Measurements from ENCODE around the gene MTHFD1L.

MTHFD1L gene

DNA sequence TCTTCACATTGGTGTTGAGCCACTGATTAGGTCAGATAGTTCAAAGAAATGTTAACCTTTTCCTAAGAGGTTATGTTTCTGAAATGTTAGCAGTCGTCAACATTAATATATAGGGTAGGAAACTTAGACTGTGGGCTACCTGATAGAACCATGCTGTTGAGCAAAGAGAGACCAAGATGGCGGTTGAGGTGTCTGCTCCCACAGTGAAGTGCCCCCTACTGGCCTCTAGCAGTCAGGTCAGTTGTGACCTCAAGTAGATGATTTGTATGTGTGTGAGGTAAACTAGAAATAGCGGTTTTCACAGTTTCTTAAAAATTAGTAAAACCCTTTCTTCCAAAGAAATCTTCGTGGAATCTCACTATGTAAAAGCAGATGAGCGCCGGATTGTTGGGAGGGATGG lies 40.3 kb downstream of the MTHFD1L start:
- Mint-ChIP-seq H3K4me3 (no peak overlapping the region), H3K27me3 (no peaks in the 10 kb centered on the region), H3K36me3 (peaks cover 21% of the 10 kb centered on the region), H3K9me3 (no peaks in the 10 kb centered on the region), H3K4me1 (no peaks in the 10 kb centered on the region), H3K27ac (no peak overlapping the region)

DNA sequence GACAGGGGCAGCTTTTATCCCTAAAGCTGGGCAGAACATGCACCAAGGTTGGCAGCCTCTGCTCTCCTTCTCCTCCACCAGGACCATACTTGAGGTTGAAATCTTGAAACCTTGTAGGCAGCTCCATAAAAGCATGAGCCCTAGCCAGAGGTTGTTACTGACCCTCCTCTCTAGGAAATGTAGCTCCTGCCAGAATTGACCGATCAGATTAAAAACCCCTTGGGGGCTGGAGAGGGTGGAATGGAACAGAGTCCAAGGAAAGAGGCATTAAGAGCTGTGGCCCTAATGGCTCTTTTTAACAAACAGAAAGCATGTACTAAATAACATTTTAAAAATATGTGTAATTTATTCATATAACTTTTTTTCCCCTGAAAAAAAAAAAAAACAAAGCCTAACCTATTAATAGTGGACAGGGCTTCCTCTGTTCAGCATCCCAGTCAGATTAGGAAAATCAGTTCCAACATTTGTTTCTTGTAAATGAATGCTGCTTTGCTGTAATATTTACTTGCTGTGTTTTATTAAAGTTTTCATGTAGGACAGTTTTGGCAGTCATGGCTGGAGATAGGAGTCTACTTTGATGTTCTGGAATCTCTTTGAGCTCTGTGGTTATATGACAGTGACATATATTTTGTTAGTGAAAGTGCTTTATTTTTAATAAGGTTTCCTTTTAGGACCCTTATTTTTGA lies 41.3 kb downstream of the MTHFD1L start:
- Mint-ChIP-seq H3K4me3 (no peak overlapping the region), H3K27me3 (no peaks in the 10 kb centered on the region), H3K4me1 (no peaks in the 10 kb centered on the region), H3K36me3 (peaks cover 27% of the 10 kb centered on the region), H3K9me3 (no peaks in the 10 kb centered on the region), H3K27ac (no peak overlapping the region)

DNA sequence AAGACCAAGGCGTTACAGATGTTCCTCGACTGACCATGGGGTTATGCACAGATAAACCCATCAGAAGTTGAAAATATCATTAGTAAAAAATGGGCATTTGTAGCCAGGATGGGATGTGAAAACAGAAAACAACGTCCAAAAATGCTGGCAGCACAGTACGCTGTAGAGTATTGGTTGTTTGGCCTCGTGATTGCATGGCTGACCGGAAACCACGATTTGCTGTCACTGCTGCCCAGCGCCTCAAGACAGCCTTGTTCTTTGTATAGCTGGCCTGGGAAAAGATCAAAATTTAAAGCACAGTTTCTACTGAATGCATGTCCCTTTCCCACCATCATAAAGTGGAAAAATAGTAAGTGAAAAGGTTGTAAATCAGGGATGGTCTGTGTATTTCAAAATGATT lies 41.9 kb downstream of the MTHFD1L start:
- peaks cover 29% of the 10 kb centered on the region for H3K36me3 Mint-ChIP-seq
- no peak overlapping the region for H3K4me3 Mint-ChIP-seq
- no peaks in the 10 kb centered on the region for H3K4me1 Mint-ChIP-seq
- no peaks in the 10 kb centered on the region for H3K9me3 Mint-ChIP-seq
- H3K27me3 Mint-ChIP-seq, result no peaks in the 10 kb centered on the region
- H3K27ac Mint-ChIP-seq, result no peak overlapping the region

DNA sequence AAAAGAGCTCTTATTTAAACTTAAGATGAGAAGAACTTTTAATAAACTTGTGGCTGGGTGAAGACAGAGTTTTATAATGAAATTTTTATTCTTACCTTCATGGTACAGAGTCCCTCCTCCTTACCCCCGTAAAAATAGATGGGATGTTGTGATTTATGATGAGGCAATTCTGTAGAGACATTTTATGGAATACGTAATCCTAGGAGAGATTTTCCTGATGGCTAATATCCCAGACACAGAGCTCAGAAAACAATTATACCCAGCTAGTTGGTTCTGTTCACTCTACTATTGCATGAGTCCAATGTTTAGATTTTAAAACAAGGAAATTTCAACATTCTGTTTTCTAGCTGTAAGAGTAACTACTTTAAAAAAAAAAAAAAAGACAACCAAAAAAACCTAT lies 43.4 kb downstream of the MTHFD1L start:
- H3K9me3 Mint-ChIP-seq, result no peaks in the 10 kb centered on the region

DNA sequence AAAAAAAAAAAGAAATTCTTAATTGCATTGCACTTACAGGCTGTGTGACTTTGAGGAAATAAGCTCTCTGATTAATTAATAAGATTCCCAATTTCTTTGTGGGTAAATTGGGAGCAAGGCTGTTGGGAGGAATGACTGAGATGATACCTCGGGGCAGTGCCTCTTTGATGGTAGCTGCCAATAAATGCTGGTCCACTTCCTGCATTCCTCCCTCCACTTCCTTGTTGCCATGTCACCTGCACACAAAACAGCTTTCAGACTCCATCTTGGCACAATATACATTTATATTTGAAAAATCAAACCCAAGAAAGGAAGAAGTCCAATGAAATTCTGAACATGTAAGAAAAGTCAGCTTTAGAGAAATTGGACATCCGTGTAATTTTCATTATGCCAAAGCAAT lies 45.1 kb downstream of the MTHFD1L start:
- H3K27me3 Mint-ChIP-seq, result no peaks in the 10 kb centered on the region
- H3K27ac Mint-ChIP-seq, result no peak overlapping the region
- H3K4me3 Mint-ChIP-seq, result no peak overlapping the region
- no peaks in the 10 kb centered on the region for H3K4me1 Mint-ChIP-seq
- H3K36me3 Mint-ChIP-seq, result peaks cover 27% of the 10 kb centered on the region
- H3K9me3 Mint-ChIP-seq, result no peaks in the 10 kb centered on the region

More for the DNA sequence above, 43.4 kb downstream of the MTHFD1L start:
- no peak overlapping the region for H3K27ac Mint-ChIP-seq
- peaks cover 32% of the 10 kb centered on the region for H3K36me3 Mint-ChIP-seq
- H3K4me1 Mint-ChIP-seq, result no peaks in the 10 kb centered on the region
- no peaks in the 10 kb centered on the region for H3K27me3 Mint-ChIP-seq
- H3K4me3 Mint-ChIP-seq, result no peak overlapping the region

DNA sequence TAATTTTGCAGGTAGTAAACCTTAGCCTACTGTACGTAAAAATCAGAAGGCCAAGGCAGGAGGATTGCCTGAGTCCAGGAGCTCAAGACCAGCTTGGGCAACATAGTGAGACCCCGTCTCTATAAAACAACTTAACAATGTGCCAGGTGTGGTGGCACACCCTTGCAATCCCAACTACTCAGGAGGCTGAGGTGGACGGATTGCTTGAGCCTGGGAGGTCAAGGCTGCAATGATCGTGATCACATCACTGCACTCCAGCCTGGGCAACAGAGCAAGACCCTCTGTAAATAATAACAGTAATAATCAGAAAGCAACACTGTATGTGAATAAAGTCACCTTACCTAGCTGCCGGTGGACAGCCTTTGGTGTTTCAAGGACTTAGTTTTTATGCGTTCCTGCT lies 48.9 kb downstream of the MTHFD1L start:
- Mint-ChIP-seq H3K36me3 (peaks cover 29% of the 10 kb centered on the region), H3K4me3 (no peak overlapping the region)

GRCh38 chr6:150915131-150915879 lies 49.8 kb downstream of the MTHFD1L start:
- H3K27ac Mint-ChIP-seq, result no peak overlapping the region
- no peaks in the 10 kb centered on the region for H3K27me3 Mint-ChIP-seq
- H3K9me3 Mint-ChIP-seq, result no peaks in the 10 kb centered on the region
- H3K4me1 Mint-ChIP-seq, result no peaks in the 10 kb centered on the region
- H3K36me3 Mint-ChIP-seq, result peaks cover 30% of the 10 kb centered on the region
- H3K4me3 Mint-ChIP-seq, result no peak overlapping the region

More for the DNA sequence above, 48.9 kb downstream of the MTHFD1L start:
- H3K9me3 Mint-ChIP-seq, result no peaks in the 10 kb centered on the region
- no peaks in the 10 kb centered on the region for H3K27me3 Mint-ChIP-seq
- no peaks in the 10 kb centered on the region for H3K4me1 Mint-ChIP-seq
- no peak overlapping the region for H3K27ac Mint-ChIP-seq

GRCh38 chr6:150915880-150916265 lies 50.4 kb downstream of the MTHFD1L start:
- Mint-ChIP-seq H3K36me3 (peaks cover 26% of the 10 kb centered on the region), H3K4me1 (no peaks in the 10 kb centered on the region), H3K27me3 (no peaks in the 10 kb centered on the region), H3K27ac (no peak overlapping the region), H3K4me3 (no peak overlapping the region), H3K9me3 (no peaks in the 10 kb centered on the region)

- H3K9me3 Mint-ChIP-seq, result no peaks in the 10 kb centered on the region
- no peak overlapping the region for H3K27ac Mint-ChIP-seq
- no peaks in the 10 kb centered on the region for H3K27me3 Mint-ChIP-seq
- no peak overlapping the region for H3K4me3 Mint-ChIP-seq
- H3K4me1 Mint-ChIP-seq, result no peaks in the 10 kb centered on the region
- H3K36me3 Mint-ChIP-seq, result peaks cover 27% of the 10 kb centered on the region
These were observed 54.4 kb downstream of the MTHFD1L start for GRCh38 chr6:150919938-150920337.

DNA sequence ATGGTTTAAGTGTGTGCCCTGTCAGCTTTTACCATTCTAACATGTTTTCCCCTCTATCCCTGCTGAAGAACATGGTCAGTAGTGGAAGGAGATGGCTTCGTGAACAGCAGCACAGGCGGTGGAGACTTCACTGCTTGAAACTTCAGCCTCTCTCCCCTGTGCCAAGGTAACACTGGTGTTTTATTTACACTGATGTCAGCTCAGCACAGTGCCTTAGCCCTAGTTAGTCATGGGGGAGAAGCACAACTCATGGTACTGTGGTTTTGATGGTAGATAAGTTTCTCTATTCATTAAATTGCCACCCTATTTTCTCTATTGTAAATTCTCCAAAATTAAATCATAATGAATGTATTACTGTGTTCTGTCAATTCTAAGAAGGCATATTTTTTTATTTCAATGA lies 56.6 kb downstream of the MTHFD1L start:
- no peak overlapping the region for H3K27ac Mint-ChIP-seq
- H3K4me3 Mint-ChIP-seq, result no peak overlapping the region

GRCh38 chr6:150924808-150925589 lies 59.5 kb downstream of the MTHFD1L start:
- H3K27me3 Mint-ChIP-seq, result no peaks in the 10 kb centered on the region

More for the DNA sequence above, 56.6 kb downstream of the MTHFD1L start:
- H3K9me3 Mint-ChIP-seq, result no peaks in the 10 kb centered on the region
- H3K36me3 Mint-ChIP-seq, result peaks cover 38% of the 10 kb centered on the region
- no peaks in the 10 kb centered on the region for H3K27me3 Mint-ChIP-seq
- no peaks in the 10 kb centered on the region for H3K4me1 Mint-ChIP-seq

GRCh38 chr6:150925590-150925928 lies 60.1 kb downstream of the MTHFD1L start:
- no peaks in the 10 kb centered on the region for H3K9me3 Mint-ChIP-seq
- H3K4me1 Mint-ChIP-seq, result no peaks in the 10 kb centered on the region
- no peak overlapping the region for H3K4me3 Mint-ChIP-seq
- no peaks in the 10 kb centered on the region for H3K27me3 Mint-ChIP-seq
- peaks cover 33% of the 10 kb centered on the region for H3K36me3 Mint-ChIP-seq
- no peak overlapping the region for H3K27ac Mint-ChIP-seq

More at GRCh38 chr6:150924808-150925589, 59.5 kb downstream of the MTHFD1L start:
- Mint-ChIP-seq H3K36me3 (peaks cover 33% of the 10 kb centered on the region), H3K4me3 (no peak overlapping the region), H3K9me3 (no peaks in the 10 kb centered on the region), H3K27ac (peak overlapping the region; percentile 70), H3K4me1 (no peaks in the 10 kb centered on the region)

GRCh38 chr6:150925976-150926375 lies 60.5 kb downstream of the MTHFD1L start:
- no peak overlapping the region for H3K4me3 Mint-ChIP-seq
- no peaks in the 10 kb centered on the region for H3K4me1 Mint-ChIP-seq
- H3K9me3 Mint-ChIP-seq, result no peaks in the 10 kb centered on the region
- peaks cover 33% of the 10 kb centered on the region for H3K36me3 Mint-ChIP-seq
- no peak overlapping the region for H3K27ac Mint-ChIP-seq
- H3K27me3 Mint-ChIP-seq, result no peaks in the 10 kb centered on the region

- Mint-ChIP-seq H3K27me3 (no peaks in the 10 kb centered on the region), H3K9me3 (no peaks in the 10 kb centered on the region), H3K27ac (no peak overlapping the region), H3K36me3 (peaks cover 30% of the 10 kb centered on the region), H3K4me1 (no peaks in the 10 kb centered on the region), H3K4me3 (no peak overlapping the region)
These were observed 63.4 kb downstream of the MTHFD1L start for GRCh38 chr6:150928882-150929281.

- H3K4me3 Mint-ChIP-seq, result no peak overlapping the region
These were observed 63.9 kb downstream of the MTHFD1L start for GRCh38 chr6:150929416-150929815.

GRCh38 chr6:150930841-150931240 lies 65.3 kb downstream of the MTHFD1L start:
- Mint-ChIP-seq H3K27me3 (no peaks in the 10 kb centered on the region), H3K4me1 (no peaks in the 10 kb centered on the region), H3K9me3 (no peaks in the 10 kb centered on the region), H3K27ac (no peak overlapping the region), H3K36me3 (peaks cover 27% of the 10 kb centered on the region), H3K4me3 (no peak overlapping the region)

More at GRCh38 chr6:150929416-150929815, 63.9 kb downstream of the MTHFD1L start:
- no peaks in the 10 kb centered on the region for H3K9me3 Mint-ChIP-seq
- H3K27me3 Mint-ChIP-seq, result no peaks in the 10 kb centered on the region
- no peaks in the 10 kb centered on the region for H3K4me1 Mint-ChIP-seq
- H3K36me3 Mint-ChIP-seq, result peaks cover 35% of the 10 kb centered on the region
- no peak overlapping the region for H3K27ac Mint-ChIP-seq
